Iris pigment epithelial cell (primary cell): ENCODE results near the gene PRKCB.

Source experiments
- DNase-seq: peaks from one replicate; pipeline ENCODE4 v3.0.0-alpha.2; 2011; ENCODE audit warnings: low read depth

The PRKCB gene

DNA sequence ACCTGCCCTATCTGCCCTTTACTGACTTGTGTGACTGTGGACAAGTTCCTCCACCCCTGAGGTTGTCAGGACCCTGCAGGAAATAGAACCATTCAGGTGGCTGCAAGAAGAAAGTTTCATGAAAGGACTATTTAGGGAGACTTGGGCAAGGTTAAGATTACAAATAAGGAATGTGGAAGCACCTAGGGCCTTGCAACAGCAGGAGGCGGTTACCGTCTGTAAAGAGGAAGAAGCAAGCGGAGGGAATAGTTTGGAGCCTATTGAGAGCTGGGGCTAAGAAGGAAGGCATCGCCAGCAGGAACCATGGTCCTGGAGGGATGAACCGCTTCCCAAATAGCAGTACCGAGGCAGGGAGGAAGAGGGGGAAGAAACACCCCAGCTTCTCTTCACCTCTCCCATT, 132.4 kb downstream of the PRKCB start:
- no peak for DNase-seq

DNA sequence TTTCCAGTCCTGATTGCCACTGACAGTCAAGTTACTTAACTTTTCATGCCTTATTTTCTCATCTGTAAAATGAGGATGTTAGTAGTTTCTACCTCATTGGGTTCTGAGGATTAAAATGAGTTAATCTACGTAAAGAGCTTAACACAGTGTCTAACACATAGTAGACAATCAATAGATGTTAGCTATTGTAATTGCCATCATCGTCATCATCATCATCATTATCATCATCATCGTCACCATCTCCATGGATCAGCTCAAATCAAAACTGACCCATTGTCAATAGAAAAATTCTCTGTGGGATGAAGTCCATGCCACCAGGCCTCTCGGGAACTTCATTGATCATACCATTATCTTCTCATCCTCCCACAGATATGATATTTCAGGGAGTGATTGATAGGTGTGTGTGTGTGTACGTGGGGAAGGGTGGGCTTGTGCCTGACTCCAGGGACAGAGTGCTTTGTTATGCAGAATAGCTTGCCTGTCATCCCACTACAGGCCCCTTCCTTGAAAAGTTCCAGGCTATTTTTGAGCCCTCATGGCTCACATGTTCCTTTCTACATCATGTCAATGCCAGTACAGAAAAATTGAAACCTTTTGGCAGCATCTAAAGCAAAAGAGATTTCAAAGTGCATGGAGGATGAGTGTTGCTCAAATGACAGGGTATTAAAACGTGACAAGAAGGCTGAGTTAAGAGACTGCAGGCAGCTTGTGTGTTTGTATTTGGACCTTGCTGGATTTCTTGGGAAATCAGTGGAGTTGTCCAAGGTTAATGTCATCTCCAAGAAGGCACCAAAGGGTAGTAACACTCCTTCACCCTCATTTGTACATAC, 133.9 kb downstream of the PRKCB start:
- DNase-seq, result no peak

DNA sequence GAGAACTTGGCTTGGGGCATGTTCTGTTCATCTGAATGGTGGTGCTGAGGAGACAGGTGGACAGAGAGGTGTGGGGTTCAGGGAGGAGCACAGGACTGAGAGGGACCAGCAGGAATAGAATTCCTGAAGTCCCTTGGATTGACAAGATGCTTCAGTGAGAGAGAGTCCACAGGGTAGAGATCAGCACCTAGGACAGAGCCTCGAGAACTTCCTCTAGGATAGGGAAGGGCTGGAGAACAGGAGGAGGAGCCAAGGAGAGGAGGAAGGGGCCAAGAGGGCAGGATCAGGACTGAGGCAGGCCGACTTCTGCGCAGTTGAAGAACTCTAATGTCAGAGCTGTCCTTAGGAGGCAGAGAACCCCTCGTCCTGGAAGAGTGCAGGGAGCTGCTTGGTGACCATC, 138.4 kb downstream of the PRKCB start:
- no peak for DNase-seq

DNA sequence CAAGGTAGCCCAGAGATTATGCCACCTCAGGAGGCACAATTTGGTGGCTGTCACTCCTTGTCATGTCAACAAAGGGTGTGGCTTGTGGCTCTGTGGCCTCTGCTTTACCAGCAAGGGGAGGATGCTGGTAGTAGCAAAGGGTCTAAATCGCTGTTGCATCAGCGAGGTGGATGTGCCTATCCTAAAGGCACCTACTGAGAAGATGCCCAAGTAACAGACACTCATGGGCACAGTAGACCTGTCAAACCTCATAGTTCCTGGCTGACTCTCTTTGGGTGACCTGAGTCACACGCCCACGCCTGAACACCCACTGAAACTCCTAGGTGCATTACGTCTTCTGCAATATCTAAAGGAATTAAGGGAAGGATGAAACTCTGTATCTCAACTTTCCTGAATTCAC, 139.5 kb downstream of the PRKCB start:
- no peak for DNase-seq

DNA sequence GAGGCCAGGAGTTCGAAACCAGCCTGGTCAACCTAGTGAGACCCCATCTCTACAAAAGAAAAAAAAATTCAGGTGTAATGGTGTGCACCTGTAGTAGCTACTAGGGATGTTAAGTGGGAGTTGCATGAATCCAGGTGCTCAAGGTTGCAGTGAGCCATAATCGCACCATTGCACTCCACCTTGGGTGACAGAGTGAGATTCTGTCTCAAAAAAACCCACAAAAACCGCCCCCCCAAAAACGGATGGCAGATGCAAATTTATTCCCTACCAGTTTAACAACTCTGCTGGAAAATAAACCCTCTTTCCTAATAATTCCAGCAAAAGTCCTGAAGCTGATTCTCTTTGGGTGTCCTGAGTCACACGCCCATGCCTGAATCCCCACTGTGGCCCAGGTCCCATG, 140.3 kb downstream of the PRKCB start:
- DNase-seq, result no peak

DNA sequence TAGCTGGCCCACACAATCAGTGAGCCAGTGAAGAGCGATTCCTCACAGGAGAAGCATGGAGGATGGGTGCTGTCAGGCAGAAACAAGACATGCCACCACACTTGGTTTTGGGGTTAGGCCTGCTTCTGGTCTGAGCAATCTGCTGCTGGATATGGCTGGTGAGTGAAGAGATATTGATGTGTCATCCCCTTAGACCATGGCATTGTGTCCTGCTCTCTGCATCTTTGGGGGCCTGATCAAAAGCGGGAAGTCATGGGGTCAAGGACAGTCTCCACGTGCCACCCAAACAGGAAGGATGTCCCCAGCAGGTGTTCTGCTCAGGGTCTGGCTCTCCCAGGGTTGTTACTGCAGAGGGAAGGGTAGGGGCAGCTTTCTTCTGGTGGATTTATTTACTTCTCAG, 140.7 kb downstream of the PRKCB start:
- no peak for DNase-seq

DNA sequence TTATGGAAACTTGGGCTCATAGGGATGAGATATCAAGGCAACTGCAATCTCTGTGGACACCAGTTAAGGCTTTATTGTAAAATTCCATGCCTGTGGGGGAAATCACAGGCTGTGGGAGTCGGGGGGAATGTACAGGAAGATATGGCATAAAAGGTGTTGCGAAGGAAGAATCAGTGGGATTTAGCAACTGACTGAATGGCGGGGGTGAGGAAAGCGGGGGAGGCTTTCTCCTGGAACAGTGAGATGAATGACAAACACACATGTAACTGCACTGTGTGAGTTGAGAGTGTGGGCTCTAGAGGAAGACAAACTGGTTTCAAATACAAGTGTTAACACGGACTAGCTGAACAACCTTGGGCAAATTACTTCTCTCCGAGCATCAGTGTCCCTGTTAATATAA, 143.7 kb downstream of the PRKCB start:
- DNase-seq, result no peak

DNA sequence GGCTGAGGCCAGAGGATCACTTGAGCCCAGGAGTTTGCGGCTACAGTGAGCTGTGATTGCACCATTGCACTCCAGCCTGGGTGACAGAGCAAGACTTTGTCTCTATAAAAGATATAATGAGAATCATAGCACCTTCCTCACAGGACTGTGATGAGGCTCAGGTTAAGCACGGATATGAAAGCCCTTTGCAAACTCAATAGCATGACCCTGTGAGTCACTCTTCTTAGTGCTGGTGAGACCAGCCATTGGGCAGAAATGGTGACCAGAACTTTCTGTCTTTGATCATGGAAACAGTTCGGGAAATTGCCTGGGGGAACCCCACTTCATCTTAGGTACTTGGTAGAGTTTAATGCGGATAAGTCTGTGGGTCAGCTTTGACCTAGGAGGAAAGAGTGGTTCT, 144.2 kb downstream of the PRKCB start:
- no peak for DNase-seq

DNA sequence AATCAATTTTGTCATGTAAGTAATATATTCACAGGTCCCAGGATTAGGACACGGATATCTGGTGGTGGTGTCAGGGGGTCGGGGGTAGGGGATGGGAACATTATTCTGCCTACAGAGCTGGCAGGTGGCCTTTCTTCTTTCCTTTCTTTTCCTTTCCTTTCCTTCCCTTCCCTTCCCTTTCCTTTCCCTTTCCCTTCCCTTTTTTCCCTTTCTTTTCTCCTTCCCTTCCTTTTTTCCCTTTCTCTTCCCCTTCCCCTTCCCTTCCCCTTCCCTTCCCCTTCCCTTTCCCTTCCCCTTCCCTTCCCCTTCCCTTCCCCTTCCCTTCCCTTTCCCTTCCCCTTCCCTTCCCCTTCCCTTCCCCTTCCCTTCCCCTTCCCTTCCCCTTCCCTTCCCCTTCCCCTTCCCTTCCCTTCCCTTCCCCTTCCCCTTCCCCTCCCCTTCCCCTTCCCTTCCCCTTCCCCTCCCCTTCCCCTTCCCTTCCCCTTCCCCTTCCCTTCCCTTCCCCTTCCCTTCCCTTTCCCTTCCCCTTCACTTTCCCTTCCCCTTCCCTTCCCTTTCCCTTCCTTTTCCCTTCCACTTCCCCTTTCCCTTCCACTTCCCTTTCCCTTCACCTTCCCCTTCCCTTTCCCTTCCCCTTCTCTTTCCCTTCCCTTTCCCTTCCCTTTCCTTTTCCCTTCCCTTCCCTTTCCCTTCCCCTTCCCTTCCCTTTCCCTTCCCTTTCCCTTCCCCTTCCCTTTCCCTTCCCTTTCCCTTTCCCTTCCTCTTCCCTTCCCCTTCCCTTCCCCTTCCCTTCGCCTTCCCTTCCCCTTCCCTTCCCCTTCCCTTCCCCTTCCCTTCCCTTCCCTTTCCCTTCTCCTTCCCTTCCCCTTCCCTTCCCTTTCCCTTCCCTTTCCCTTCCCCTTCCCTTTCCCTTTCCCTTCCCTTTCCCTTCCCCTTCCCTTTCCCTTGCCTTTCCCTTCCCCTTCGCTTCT, 145.9 kb downstream of the PRKCB start:
- no peak for DNase-seq

DNA sequence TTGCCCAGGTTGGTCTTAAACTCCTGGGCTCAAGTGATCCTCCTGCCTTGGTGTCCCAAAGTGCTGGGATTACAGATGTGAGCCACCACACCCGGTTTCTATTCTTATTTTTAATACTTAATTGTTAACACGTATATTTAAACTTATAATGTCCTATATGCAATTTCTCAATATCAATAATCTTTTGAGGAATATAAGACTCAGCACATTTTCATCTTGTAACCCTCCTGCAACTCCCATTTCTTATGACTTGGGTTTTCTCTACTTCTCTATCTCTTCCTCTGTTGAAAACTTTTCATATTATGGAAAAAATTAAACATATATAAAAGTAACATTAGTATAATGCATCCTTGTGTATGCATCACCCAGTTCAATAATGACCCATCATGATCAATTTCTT, 150.7 kb downstream of the PRKCB start:
- no peak for DNase-seq

DNA sequence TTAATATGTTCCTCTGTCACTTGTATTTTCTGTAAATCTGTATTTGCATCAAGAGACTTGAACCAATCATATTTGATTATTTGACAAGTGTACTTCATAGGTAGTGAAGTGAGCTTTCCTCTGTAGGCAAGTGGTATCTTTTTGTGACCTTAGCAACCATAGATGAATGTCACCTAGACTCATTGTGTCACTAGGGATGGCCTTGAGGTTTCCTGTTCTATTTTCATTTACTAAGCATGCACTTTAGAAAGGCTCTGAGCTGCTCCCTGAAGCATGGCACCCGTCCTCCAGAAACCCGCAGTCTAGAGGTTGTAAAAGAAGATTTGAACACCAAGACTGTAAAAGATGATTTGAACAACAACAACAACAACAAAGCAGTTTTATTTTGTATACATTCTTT, 151.7 kb downstream of the PRKCB start:
- no peak for DNase-seq

- DNase-seq, result no peak
Measured at GRCh38 chr16:23990507-23990906, 154.7 kb downstream of the PRKCB start.

DNA sequence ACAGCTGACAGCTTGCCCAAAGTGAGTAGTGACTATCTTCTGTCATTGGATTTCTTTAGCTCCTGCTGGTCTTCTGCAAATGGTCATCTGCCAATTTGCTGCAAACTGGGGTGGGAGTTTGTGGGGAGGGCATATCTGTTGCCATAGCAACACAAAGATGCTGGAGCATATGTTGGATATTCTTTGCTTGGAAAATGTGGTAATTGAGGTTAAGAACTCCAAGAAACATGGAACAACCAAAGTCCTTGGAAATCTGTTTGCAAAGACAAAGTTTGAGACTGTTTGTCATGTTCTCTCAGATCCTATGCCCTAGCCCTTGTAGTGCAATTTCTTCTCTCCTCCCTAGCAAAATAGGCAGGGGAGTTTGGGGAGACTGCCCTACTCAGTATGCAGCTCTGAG, 155.3 kb downstream of the PRKCB start:
- DNase-seq, result no peak

- no peak for DNase-seq
Measured at GRCh38 chr16:23994615-23995014, 158.8 kb downstream of the PRKCB start.

GRCh38 chr16:23996258-23996955, 160.6 kb downstream of the PRKCB start:
- no peak for DNase-seq

GRCh38 chr16:23998771-23999170, 163.0 kb downstream of the PRKCB start:
- DNase-seq, result no peak

GRCh38 chr16:23999663-24000062, 163.9 kb downstream of the PRKCB start:
- no peak for DNase-seq

DNA sequence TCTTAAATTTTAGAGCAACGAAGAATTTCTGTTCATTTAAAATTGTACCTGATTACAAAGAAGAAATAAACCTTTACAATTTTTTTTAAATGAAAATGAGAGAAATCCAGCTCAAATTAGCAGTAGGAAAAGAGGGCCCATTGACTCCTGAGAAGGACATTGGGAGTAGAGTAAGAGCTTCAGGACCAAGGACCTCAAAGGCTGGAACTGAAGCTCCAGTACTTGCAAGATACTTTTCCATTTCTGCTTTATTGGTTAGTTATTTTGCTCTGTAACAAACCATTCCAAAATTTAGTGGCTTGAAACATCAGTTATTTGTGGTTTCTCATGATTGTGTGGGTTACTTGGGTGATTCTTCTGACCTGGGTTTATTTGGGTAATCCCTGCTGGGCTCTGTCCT, 165.9 kb downstream of the PRKCB start:
- DNase-seq, result no peak

- no peak for DNase-seq
Measured at GRCh38 chr16:24002619-24003018, 166.8 kb downstream of the PRKCB start.

DNA sequence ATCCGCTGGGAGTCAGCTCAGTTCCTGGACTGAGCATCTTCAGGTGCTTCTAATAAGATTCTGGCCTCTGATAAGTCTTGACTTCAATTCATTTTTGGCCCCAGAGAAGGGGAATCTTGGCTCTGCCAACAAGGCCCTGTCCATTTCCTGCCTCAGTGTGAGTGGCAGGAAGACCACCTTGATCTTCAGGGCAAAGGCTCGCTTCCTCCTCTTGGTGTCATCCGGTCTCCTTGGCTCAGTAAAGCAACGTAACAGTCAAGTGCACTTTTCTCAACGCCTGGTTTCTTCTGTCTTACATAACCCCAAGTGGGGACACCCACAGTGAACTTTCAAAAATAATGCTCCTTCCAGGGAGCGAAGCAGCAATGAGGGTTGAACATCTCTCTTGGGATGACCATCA, 169.8 kb downstream of the PRKCB start:
- DNase-seq, result no peak

DNA sequence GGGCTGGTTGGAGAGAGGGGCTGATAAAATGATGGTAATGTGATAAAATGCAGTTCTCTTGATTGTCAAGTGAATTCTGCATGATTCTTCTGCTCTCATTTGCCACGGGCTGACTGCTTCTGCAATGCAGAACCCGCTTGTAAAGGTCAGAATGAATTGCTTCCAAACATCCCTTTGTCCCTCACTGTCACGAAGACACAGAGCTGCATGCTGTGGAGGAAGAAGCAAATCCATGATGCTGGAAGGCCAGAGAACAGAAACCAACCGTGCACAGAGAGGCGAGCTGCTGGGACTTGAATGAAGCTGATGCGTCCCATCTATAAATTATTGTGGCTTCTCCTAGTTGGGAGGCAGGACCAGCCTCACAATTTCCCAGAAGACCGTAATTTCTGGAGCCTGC, 171.6 kb downstream of the PRKCB start:
- no peak for DNase-seq

GRCh38 chr16:24007934-24008333, 172.2 kb downstream of the PRKCB start:
- DNase-seq, result no peak

DNA sequence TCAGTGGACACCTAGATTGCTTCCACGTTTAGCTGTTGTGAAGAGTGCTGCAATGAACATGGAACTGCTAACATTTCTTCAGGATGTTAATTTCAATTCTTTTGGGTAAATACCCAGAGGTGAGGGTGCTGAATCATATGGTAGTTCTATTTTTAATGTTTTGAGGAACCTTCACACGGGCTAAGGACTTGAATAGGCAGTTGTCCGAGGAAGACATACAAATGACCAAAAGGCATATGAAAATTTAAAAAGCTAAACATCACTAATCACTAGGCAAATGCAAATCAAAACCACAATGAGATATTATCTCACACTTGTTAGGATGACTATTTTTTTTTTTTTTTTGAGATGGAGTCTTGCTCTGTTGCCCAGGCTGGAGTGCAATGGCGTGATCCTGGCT, 173.3 kb downstream of the PRKCB start:
- DNase-seq, result no peak
